ENCODE results near the gene TSPOAP1. TPM values are rescaled to one million over a fixed set of nuclear protein-coding genes. Genes with fewer than 3 reads are reported as not detected.

The TSPOAP1 gene
- total and polyA plus RNA-seq, 2 of the 13 experiments (the other 11 are each of a cell fraction or from before 2014, with no cell fraction given) = not detected

DNA sequence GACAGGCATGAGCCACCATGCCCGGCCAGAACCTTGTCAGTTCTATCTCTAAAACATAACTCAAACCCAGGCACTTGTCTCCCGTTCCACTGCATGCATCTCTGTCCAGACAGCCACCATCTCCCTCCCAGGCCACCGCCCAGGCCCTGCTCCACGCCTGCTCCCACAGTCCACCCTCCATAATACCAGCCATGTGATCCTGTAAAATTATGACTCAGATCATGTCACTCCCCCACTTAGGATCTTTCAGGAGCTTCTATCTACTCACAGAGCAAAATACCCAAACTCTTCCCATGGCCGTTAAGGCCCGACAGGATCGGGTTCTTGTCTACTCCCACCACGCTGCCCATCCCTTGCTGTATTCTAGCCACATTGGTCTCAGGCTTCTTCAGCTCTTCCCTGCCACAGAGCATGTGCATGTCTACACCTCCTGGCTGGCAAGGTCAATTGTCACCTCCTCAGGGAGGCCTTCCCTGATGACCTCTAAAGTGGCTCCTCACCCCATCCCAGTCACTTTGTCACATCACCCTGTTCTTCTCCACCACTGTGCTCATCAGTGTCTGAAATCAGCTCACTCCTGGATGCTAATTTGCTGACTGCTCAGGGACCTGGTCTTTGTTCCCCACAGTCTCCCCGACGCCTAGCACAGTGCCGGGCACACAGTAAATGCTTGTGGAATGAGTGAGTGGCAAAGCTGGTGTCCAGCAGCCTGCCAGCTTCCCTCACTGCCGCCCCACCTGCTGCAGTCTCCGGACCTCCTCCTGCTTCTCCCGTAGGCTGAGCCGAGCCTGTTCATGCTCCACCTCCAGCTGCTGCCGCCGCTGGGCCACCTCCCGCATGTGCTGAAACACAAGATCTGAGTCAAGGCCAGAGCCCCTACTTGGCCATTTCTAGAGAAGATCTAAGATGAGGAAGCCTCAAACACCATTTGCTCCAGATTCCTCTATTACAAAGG is 6.7 kb downstream of the TSPOAP1 start:
- Histone ChIP-seq H3K9me3 (ENCODE audit: low read length) (no peaks in the 10 kb centered on the region), H3K79me2 (ENCODE audit: insufficient read depth, low read length) (no peaks in the 10 kb centered on the region), H3K27ac (ENCODE audit: extremely low read length, insufficient read depth, low read length) (no peak overlapping the region), H3K9ac (ENCODE audit: insufficient read depth, low read depth, low read length) (no peak overlapping the region), H3K4me3 (replicated peaks in 1 of 3; ENCODE audit: insufficient read depth in 1 of 3, low read depth in 2 of 3, low read length in 3 of 3) (no peak overlapping the region), H4K20me1 (ENCODE audit: insufficient read depth, low read length) (no peaks in the 10 kb centered on the region), H3K4me2 (ENCODE audit: low read depth, low read length) (peak overlapping the region; percentile 41; the same call in 1 of the 2 replicates), H3K4me1 (ENCODE audit: insufficient read depth, low read length) (peaks cover 27% of the 10 kb centered on the region), H3K36me3 (replicated peaks in 1 of 2; ENCODE audit: control insufficient read depth in 1 of 2, insufficient read depth in 2 of 2, low read length in 2 of 2) (no peaks in the 10 kb centered on the region), H3K27me3 (ENCODE audit: control insufficient read depth in 1 of 2, insufficient read depth in 2 of 2, low read length in 2 of 2) (peaks cover 28 to 78% of the 10 kb centered on the region in 2 experiments), H2AFZ (ENCODE audit: low read length) (no peak overlapping the region)
- TF ChIP-seq SP4 (CRISPR knock-in tag; IDR thresholded peaks at IDR 0.05) (no peak), ZSCAN29 (CRISPR knock-in tag; conservative IDR thresholded peaks at IDR 0.05) (no peak)
- TF ChIP-seq, protein P1, sequence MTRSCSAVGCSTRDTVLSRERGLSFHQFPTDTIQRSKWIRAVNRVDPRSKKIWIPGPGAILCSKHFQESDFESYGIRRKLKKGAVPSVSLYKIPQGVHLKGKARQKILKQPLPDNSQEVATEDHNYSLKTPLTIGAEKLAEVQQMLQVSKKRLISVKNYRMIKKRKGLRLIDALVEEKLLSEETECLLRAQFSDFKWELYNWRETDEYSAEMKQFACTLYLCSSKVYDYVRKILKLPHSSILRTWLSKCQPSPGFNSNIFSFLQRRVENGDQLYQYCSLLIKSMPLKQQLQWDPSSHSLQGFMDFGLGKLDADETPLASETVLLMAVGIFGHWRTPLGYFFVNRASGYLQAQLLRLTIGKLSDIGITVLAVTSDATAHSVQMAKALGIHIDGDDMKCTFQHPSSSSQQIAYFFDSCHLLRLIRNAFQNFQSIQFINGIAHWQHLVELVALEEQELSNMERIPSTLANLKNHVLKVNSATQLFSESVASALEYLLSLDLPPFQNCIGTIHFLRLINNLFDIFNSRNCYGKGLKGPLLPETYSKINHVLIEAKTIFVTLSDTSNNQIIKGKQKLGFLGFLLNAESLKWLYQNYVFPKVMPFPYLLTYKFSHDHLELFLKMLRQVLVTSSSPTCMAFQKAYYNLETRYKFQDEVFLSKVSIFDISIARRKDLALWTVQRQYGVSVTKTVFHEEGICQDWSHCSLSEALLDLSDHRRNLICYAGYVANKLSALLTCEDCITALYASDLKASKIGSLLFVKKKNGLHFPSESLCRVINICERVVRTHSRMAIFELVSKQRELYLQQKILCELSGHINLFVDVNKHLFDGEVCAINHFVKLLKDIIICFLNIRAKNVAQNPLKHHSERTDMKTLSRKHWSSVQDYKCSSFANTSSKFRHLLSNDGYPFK (CRISPR knock-in tag; IDR thresholded peaks at IDR 0.05; ENCODE audit: borderline replicate concordance) = 0 out of 2 replicates have a peak, but pooled peaks have one; percentile 15
- TF ChIP-seq, protein P2, sequence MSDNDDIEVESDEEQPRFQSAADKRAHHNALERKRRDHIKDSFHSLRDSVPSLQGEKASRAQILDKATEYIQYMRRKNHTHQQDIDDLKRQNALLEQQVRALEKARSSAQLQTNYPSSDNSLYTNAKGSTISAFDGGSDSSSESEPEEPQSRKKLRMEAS (IDR thresholded peaks at IDR 0.05) = peak; percentile 16; the same call in 1 of the 2 replicates
- in situ Hi-C loops (cut with HindIII; ENCODE audit: extremely low pct_ligation_motif_present, low pct_unique_long_range_greater_than_20kb) (no loop called here), intact Hi-C loops (cut with micrococcal nuclease; ENCODE audit: unreplicated experiment) (no loop called here)
- ChIA-PET CTCF (ENCODE audit: low intra/inter-chr PET ratio, low total read pairs) (no interaction called here), POLR2A (interaction anchor here (0.6 to 2.3 kb wide), 5 partner anchors 15 to 96 kb away, joined by 3 to 10 read pairs (median 4); partner anchors contain the start of genes RNF43 and SUPT4H1)
- ATAC-seq = peak; percentile 17; the same call in 2 of the 3 replicates
- BruUV-seq (replicated peaks) = no TSS peak
- DNase-seq (ENCODE audit: low spot score) = no peak
- WGBS (ENCODE audit: low lambda C conversion rate) = 39% methylated on average over 17 of the region's 18 CpGs
- no peak for FAIRE-seq

All from HepG2 (cell line).